GM21423 (cell line): ENCODE data around the gene CENPX.

Experiments used
- ATAC-seq: cut with Tn5 transposase; IDR thresholded peaks from one replicate; pipeline ENCODE4 v1.9.1; 2021; ENCODE audit warnings: mild to moderate bottlenecking, moderate library complexity; ENCODE audit not compliant: unreplicated experiment

Gene CENPX

DNA sequence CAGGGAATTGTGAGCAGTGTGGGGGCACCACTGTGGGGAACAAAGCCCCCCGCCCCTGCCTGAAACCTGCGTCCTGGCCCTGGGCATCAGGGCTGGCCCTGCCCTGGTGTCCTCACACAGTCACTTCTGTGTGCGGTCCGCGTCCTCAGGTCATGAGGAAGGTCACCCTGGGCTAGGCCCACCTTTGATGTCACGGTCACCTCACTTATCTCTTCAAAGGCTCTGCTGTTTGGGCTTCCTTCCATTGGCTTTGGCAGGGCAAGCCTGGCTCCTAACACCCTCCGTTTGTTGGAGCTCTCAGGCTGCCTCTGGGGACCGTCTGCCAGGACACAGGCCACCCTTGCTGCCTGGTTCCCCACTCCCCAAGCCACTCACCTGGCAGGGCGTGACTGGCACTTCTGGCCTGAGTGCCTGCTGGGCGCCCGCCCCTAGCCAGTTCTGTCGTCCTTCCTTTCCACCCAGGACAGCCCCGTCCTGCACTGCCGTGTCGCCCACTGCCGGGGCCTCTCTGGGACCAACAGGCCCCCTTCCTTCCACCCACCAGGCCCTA, 8.8 kb downstream of the CENPX start:
- no peak for ATAC-seq

DNA sequence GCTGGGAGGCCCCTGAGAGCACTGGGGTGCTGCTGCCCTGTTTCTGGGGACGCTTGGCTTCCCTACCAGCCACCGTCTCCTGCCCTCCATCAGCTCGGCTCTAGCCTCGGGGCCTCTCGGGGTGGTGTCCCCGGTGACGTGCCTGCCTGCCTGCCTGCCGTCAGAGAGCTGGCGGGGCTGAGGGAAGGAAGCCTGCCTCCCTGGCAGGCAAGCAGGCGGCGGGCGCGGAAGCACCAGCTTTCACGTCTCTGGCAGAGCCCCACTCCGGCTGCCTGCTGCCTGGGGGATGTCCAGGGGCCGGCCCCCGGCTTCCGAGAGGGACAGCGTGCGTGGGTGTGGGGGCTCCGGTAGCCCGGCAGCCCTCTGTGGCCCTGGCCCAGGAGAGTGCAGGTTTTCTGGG, 9.3 kb downstream of the CENPX start:
- ATAC-seq = no peak

DNA sequence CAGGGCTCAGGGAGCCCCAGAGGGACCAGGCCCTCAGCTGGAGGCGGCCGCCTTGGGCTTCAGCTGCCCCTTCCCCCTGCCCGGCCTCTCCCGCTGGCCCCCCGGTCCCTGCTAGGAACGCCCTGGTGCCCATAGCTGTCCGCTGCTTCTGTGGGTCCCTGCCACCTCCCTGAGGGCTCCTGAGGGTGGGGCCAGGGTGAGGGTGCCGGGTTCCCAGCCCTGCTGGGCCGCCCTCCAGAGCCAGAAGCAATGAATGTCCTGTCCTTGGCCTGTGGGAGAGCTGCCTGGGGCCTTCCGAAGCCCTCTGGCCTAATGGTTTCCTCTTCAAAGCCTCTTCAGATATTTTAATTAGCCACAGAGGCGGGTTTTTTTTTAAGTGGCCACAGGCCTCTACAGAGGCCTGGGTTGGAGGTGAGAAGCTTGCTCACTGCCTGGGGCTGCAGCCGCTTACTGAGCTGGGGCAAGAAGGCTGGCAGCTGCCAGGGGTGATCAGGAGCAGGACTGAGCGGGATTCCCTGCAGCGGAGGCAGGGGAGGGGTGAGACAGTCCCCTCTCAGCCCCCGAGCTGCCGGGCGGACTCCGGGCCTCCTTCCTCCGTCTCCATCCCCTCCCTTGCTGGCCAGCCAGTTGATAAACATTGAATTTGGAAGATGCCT, 9.9 kb downstream of the CENPX start:
- no peak for ATAC-seq

DNA sequence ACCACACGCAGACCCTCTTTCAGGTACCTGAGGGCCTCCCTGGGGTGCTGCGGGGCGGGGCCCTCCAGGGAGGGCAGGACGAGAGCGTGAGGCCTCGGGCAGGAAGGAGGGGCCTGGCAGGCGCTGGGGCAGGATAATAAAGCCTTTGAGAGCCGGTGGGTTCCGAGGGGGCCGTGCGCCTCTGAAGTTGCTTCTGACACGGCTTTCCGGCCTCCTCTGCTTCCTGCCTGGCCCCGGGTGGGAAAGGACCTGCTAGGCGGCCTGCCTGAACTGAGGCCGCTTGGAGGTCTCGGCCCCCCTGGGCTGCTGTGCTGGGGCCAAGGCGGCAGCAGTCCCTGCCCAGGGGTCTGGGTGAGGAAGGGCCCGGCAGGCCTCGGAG, 10.4 kb downstream of the CENPX start:
- no peak for ATAC-seq

DNA sequence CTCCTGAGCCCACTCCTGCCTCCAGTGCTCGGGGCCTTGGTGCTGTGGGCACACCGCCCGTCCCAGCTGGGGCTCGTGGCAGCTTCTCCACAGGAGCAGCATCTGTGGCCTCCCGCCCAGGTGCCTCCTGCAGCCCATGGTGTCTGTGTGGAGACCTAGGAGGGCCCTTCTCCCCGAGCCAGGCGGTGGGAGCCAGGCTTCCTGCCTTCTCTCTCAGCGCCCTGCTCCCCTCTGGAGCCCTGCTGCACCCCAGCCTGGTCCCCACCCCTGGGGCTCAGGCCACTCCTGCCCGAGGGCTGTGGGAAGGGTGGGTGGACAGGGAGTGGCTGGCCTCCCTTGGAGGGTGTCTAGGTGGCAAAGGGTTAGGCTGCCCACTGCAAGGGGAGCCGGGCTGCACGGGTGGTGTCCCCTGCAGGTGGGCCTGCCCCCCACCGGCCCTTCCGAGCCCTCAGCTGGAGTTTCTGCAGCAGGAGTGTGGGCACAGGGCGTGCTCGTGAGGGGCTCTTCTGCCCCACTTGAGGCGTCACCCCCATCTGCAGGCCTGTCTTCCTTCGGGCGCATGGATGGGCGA, 11.0 kb downstream of the CENPX start:
- ATAC-seq = no peak

DNA sequence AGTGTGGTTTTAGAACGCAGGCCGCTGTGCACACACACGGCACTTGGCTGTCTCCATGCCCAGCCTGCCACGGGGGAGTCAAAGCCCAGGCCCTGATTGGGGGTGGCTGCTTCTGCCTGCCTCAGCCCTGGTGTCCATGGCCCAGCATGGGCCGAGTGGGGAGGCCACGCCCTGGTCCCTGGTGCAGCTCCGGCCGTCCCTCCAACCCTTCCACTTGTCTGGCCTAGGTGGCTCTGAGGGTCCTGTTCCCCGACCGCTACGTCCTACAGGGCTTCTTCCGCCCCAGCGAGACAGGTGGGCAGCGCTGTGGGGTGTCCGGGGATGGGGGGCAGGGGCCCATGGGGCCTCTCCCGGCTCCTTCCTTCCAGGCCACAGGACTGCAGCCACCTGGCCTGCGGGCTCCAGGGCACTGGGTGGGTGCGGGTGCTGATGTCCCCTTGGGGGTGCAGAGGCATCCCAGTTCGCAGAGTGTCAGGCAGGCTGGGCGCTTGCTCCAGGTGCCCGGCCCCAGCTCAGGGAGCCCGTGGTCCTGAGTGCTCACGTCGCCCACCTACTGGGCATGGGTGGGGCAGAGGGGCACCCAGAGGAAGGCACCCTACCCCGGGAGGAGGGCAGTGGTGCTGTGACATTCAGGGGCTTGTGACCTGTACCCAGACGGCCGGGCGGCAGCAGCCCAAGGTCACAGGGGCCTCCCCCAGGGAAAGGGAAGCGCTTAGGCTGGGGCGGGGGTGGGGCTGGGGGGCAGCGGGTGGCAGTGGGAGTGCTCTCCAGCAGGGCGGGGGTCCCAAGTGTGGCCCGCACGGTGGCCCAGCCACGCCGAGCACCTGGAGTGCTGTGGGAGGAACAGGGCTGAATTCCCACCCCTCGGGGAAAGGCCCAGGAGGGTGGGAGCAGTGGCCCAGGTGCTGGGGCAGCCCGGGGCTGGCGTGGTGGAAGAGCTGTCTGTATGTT, 11.8 kb downstream of the CENPX start:
- no peak for ATAC-seq

DNA sequence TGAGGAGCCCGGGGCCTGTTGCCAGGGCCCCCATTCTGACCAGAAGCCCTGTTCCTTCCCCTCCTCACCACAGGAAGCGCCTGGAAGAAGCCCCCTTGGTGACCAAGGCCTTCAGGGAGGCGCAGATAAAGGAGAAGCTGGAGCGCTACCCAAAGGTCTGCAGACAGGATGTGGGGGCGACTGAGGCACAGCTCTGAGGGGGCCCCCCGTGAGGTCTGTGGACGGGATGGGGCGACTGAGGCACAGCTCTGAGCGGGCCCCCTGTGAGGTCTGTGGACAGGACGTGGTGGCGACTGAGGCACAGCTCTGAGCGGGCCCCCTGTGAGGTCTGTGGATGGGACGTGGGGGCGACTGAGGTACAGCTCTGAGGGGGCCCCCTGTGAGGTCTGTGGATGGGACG, 13.3 kb downstream of the CENPX start:
- no peak for ATAC-seq

DNA sequence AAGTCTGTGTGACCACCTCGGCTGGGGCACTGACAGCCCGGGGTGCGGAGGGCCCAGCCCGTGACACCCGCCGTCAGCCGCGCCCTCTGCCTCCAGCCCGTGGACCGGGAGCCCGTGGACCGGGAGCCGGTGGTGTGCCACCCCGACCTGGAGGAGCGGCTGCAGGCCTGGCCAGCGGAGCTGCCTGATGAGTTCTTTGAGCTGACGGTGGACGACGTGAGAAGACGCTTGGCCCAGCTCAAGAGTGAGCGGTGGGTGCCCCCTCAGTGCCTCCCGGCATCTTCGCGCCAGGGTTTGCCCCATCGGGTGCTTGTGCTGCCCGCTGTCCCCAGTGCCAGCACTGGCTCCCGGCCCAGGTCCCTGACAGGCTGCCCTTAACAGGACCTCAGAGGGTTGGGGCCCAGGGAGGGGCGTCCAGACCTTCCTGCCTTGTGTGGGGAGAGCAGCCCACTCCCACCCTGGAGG, 13.7 kb downstream of the CENPX start:
- no peak for ATAC-seq

DNA sequence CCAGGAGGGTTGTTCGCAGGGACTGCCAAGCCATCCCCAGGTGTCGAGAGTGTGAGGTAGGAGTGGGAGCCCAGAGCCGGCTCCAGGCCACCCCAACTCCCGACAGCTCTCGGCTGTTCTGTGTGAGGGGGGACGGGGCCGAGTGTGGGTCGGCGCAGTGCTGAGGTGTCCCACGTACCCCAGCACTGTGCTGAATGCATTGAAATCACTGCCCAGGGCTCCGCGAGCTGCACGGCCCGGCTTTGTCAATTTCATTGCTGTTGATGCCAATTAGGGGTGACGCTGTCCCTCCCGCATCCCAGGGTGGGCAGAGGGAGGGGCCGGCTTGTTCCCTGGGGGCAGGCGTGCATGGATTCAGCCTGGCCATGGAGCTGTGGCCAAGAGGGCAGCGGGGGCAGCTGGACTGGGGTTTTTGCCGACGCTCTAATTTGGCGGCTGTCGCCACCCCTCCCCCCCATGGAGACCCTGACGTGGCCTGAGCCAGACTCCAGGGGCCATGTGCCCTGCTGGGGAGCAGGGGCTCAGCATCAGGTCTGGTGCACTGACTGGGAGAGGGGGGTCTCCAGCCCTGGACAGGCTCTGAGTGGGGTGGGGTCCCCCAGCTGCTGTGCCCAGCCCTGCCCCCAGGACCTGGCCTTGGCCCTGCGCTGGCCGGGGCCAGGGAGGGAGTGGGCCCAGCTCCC, 14.3 kb downstream of the CENPX start:
- no peak for ATAC-seq

DNA sequence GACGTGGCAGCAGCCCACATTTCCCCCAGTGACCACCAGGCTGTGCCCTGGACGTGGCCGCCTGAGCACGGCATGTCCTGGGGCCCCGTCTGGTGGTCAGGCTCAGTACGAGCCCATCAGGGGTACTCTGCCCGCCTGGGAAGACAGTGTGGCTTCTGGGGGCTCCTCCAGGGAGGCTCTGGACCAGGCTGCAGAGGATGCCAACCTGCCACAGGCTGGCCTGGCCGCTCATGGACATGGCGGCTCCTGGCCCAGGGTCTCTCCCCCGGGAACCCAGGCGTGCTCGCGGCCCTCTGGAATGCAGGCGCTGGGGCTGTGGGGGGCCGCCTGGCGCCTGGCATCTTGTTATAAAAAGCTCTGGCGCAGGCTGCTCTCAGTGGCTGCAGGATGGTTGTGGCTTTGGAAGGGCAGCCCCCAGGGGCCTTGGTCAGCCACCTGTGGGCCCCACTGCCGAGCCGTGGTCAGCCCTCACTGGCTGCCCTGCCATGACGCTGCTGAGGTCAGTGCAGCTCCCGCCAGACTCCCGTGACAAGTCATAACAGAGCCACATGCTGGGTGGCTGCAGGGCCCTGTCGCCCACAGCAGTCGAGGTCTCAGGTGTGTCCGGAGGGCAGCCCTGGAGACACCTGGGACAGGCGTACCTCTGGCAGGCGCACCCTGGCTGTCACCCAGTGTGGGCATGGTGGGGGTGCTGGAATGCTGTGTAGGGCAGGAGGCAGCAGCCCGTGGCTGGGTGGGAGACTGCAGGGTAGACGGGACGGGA, 15.0 kb downstream of the CENPX start:
- ATAC-seq = no peak

DNA sequence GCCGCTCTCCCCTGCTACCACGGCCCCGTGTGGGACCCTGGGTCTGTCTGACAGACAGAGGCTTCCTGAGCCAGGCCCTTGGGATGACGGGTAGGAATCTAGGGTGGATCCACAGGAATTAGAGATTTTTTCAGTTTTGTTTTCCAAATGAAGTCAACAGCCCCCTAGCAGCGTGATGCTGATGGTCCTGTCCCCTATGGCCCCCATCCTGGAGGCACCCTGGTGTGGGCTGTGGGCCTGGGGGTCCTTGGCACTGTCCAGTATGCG, 15.5 kb downstream of the CENPX start:
- no peak for ATAC-seq

DNA sequence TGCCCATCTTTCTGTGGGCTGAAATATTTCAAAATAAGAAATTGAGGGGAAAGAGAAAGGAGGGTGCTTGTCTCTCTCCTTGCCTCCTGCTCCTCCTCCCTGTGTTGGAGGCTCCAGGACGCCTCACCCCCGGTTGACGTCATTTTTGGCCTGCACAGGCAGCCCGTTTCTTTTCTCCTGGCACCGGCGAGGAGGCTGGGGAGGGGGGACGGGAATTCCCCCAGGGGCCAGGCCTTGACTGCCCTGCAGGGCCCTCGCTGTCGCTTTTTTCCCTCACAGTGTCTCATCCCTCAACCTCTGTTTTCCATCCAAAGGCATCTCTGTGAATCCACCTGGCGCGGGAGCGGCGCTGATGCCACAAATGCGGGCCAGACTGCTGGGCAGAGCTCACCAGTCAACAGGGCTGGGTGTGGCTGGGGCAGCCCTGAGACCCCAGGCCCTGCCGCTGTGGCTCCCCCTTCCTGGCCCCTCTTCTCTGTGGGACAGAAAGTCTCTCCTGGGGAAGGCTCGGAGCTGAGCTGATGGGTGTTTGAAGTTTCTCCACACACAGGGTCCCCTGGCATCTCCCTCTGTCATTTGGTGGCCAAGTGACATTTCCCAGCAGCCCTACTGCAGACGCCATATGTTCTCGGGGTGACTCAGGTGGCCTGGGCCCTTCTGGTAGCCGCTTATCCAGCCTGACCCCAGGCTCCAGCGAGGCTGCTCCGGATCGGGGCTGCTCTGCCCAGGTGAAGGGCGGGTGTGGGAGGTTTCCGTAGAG, 16.0 kb downstream of the CENPX start:
- ATAC-seq = no peak

DNA sequence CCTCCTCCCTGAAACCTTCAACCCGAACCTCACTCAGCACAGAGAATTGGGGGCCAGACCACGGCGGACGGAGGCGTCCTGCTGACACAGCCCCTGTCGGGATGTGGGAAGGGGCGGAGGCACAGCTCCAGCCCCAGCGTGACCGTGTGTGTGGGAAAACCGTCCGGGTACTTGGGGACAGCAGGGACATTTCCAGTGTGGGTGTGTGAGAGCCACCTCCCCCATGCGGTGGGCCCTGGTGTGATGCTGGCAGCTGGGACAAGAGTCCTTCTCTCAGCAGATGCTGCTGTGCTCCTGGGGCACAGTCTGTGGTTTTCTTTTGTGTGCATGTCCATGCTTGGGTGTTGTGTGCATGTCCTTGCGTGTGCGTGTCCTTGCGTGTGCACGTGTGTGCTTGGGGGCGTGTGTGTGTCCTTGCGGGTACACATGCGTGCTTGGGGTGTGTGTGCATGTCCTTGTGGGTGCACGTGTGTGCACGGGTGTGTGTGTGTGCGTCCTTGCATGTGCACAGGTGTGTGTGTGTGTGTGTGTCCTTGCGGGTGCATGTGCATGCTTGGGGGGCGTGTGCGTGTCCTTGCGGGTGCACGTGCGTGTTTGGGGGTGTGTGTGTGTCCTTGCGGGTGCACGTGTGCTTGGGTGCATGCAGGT, 16.9 kb downstream of the CENPX start:
- ATAC-seq = no peak

DNA sequence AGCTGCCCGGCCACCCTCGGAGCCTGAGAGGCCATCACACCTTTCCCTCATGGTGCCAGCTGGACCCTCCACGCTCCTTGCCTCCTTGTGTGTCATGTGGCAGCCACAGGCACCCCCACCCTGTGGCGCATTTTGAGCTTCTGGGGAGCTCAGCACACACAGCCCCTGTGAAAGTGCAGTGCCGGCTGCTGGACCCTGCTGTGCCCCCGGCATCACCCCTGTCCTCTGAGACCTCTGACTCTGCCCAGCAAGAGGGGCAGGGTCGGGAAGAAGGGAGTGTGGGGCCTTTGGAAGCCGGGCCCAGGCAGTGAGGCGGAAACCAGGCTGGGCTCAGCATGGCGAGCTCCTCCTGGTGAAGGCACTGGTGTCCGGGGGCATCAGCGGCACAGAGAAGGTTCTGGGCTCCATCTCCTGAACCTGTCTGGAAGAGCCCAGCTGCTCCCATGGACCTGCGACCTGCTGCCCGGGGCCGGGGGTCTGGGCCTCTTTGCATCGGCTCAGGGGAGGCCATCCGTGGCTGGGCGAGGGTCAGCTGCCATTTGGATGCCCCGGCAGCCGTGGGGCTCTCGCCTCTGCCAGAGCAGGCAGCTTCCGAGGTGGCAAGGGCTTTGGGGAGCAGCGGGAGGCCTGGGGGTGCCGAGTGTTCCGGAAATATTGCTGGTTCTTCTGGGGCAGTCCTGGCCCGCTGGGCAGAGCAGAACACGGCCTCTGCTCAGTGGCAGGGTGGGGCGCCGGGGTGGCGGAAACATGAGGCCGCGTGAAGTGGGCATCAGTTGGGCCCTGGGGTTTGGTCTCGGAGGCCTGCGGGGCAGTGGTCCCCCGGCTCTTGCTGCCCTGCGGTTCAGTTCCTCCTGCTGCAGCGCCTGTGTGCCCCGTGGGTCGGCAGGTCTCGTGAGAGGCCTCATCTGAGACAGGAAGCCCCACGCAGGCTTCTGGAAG, 17.9 kb downstream of the CENPX start:
- no peak for ATAC-seq

DNA sequence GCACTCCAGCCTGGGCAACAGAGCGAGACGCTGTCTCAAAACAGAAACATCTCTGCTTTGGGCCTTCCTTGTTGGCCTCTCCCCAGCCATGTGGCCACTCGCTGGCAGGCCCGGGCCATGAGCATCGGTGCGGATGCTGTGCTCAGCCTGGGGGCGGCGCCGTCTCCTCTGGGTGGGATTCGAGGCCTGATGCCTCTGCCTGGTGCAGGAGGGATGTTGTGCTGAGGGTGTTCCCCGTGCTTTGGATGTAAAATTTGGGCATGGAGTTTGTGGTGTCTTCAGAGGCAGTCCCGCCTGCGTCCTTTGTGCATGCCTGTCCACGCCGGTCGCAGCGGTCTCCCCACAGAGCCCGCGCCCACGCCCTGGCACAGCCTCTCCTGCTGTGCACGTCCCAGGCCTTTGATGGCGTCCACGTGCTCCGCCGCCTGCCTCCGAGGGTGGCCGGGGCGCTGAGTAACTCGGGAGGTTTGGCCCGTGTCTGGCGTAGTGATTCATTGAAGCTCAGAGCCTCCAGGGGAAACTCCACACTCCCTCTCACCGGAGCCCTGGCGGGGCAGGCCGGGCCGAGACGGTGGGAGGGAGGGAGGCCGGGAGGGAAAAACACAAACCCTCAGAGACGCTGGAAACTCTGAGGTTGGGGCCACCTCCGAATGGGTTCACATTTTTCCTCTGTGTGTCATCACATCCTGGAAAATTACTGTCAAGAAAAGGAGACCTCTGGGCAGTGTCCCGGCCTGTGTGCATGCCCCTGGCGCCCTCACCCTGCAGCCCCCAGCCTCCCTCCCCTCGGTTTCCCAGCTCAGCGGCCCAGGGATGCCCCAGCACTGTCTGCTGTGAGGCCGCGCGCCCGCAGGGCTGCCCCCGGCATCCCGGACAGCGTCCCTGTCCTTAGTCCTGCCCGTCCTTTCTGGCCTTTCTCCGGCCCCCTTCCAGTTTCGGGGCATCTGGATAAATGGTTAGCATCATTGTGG, 19.0 kb downstream of the CENPX start:
- ATAC-seq = no peak

DNA sequence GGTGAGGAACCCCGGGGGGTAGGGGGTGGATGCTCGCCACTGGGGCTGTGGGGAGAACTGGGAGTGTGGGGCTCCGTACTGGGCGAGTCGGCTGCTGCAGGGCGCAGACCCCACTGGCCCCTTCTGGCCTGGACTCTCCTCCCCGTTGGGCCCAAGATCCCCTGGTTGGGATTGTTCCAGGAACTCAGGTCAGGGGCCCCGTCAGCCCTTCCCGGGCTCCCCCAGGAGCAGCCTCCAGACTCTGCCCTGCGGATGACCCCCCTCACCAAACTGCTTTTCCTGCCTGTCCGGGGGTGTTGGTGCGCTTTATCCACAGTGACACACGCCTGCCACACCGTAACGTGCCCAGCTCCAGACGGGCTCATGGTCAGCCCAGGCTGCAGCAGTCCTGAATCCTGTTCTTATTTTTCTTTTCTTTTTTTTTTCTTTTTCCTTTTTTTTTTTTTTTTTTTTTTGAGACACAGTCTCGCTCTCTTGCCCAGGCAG, 21.1 kb downstream of the CENPX start:
- ATAC-seq = no peak
